Natural killer cell treated with Interleukin-12 subunit alpha and Interleukin-12 subunit beta and Interleukin-15 and Interleukin-18, amount 100 ng/mL, for 72 hours (primary cell): ENCODE data around the gene PARP9. TPM values are rescaled to one million over a fixed set of nuclear protein-coding genes. Genes with fewer than 3 reads are reported as not detected.

ENCODE experiments used
- total RNA-seq, 2 donors: library from RNA; stranded (reverse); gene quantifications; one replicate each; pipeline ENCODE4 v1.2.3, GENCODE V29; 2022

Gene PARP9
- total RNA-seq, 2 donors from 2014 or later: 45.5 to 61.7 TPM

Other genes with a start within 250 kb of the PARP9 start
- gene CSTA, start 239.1 kb downstream of the PARP9 start, total RNA-seq: not detected
- gene MIX23, start 181.1 kb downstream of the PARP9 start, total RNA-seq: 10 to 100 TPM; 48.2 to 59.0 TPM
- gene FAM162A, start 180.1 kb downstream of the PARP9 start, total RNA-seq: 10 to 100 TPM; 37.3 to 53.4 TPM
- gene WDR5B, start 148.2 kb downstream of the PARP9 start, total RNA-seq: 1 to 10 TPM; 4.4 to 5.8 TPM
- 10 to 100 TPM; 55.9 to 64.7 TPM for gene KPNA1, start 49.4 kb downstream of the PARP9 start, total RNA-seq
- gene DTX3L, start within 50 bp of the PARP9 start, total RNA-seq: 100 to 1,000 TPM in 1 of 2 donors, 10 to 100 TPM in 1; 56.4 to 110 TPM
- gene PARP15, start 13.3 kb upstream of the PARP9 start, total RNA-seq: 10 to 100 TPM; 49.6 to 72.9 TPM
- 100 to 1,000 TPM; 142 to 143 TPM for gene PARP14, start 116.5 kb upstream of the PARP9 start, total RNA-seq
- gene HSPBAP1, start 229.5 kb upstream of the PARP9 start, total RNA-seq: 1 to 10 TPM; 6.2 to 6.4 TPM
- gene SLC49A4, start 230.8 kb upstream of the PARP9 start, total RNA-seq: 1 to 10 TPM; 1.8 to 2.7 TPM